HCT116 (cell line): Measurements from ENCODE around the gene ZNF628. TPM values are rescaled to one million over a fixed set of nuclear protein-coding genes. Genes with fewer than 3 reads are reported as not detected.
A peak's percentile ranks its signal among the peaks of the same experiment; 100 is the strongest.

Experiments
- ATAC-seq: fragments of 200-7000 bp; cut with Tn5 transposase; 2 replicates; pipeline ENCODE4 v1.9.1; 2020; ENCODE audit warnings: mild to moderate bottlenecking, moderate library complexity
- BruUV-seq: library from RNA; stranded (reverse); fragments of 400-500 nt; replicated peaks from 2 replicates; lab custom pipeline; 2021; lab: Mats Ljungman, UMichigan
- CTCF ChIA-PET: fragments of 300-600 bp; sonication (Branson Sonifier 250); formaldehyde crosslinking; loops from one replicate; lab custom pipeline; 2021; ENCODE audit warnings: antibody characterized with exemption; lab: Charles Lee
- POLR2A ChIA-PET: fragments of 300-600, 350-600 bp; sonication (Branson Sonifier 250); formaldehyde crosslinking; loops from one replicate; lab custom pipeline; 2021; ENCODE audit warnings: antibody characterized with exemption; lab: Charles Lee
- RAD21 ChIA-PET, 2 experiments: fragments of 300-600 bp; sonication (Branson Sonifier 250); formaldehyde crosslinking; loops; one replicate each; lab custom pipeline; 2023; ENCODE audit warnings: low total read pairs in 2 of 2; ENCODE audit not compliant: uncharacterized antibody in 2 of 2, unreplicated experiment in 2 of 2, low non-redundant PET in 1 of 2; lab: Charles Lee
- DNase-seq: peaks from one replicate; pipeline ENCODE4 v3.0.0-alpha.2; 2010; ENCODE audit warnings: low read depth, low spot score
- H2AFZ ChIP-seq: fragments of 200-600 bp; shearing (Covaris generic), sonication (generic); 2 replicates; pipeline ENCODE4 v1.6.1; 2017; ENCODE audit warnings: low read depth, mixed run types, mixed read lengths, antibody characterized with exemption, low read length; ENCODE audit not compliant: poor library complexity, severe bottlenecking
- H3K27ac ChIP-seq: 2 replicates; pipeline ENCODE4 v1.5.1; 2012; ENCODE audit warnings: low read depth, low read length
- H3K27me3 ChIP-seq: fragments of 200-600 bp; sonication (generic); 2 replicates; pipeline ENCODE4 v1.6.1; 2016; ENCODE audit warnings: mixed run types, low read length, mixed read lengths; ENCODE audit not compliant: insufficient read depth
- H3K36me3 ChIP-seq, 2 experiments: fragments of 200-500 bp in 1 of 2; fragments of 200-600 bp in 1 of 2; sonication (Bioruptor generic) in 1 of 2; sonication (generic) in 1 of 2; 2 replicates each; pipeline versions ENCODE4 v1.5.1 to v1.6.1; 2014 to 2016; ENCODE audit warnings: low read length in 2 of 2, inconsistent platforms in 1 of 2, mixed read lengths in 1 of 2, mixed run types in 1 of 2; ENCODE audit not compliant: insufficient read depth in 2 of 2, control insufficient read depth in 1 of 2
- H3K4me1 ChIP-seq, 2 experiments: fragments of 200-600 bp in 1 of 2; sonication (generic) in 1 of 2; 2 replicates each; pipeline versions ENCODE4 v1.5.1 to v1.6.1; 2012 to 2017; ENCODE audit warnings: low read length in 2 of 2, inconsistent platforms in 1 of 2, mild to moderate bottlenecking in 1 of 2, mixed read lengths in 1 of 2, mixed run types in 1 of 2, moderate library complexity in 1 of 2; ENCODE audit not compliant: insufficient read depth in 2 of 2, control insufficient read depth in 1 of 2
- H3K4me2 ChIP-seq: fragments of 200-600 bp; sonication (generic); 2 replicates; pipeline ENCODE4 v1.6.1; 2017; ENCODE audit warnings: mixed run types, low read length, mixed read lengths
- H3K4me3 ChIP-seq, 2 experiments: fragments of 200-600 bp in 1 of 2; sonication (generic) in 1 of 2; replicated peaks in 1 of 2; 2 replicates each; pipeline ENCODE4 v1.5.1; 2011 to 2016; ENCODE audit warnings: low read length in 2 of 2, control low read depth in 1 of 2, low read depth in 1 of 2, mild to moderate bottlenecking in 1 of 2, mixed read lengths in 1 of 2, mixed run types in 1 of 2
- H3K79me2 ChIP-seq: fragments of 200-600 bp; sonication (generic); 2 replicates; pipeline ENCODE4 v1.6.1; 2017; ENCODE audit warnings: mild to moderate bottlenecking, mixed run types, low read length, moderate library complexity, mixed read lengths; ENCODE audit not compliant: insufficient read depth
- H3K9ac ChIP-seq: fragments of 200-600 bp; sonication (generic); 2 replicates; pipeline ENCODE4 v1.6.1; 2016; ENCODE audit warnings: low read length, mixed read lengths
- H3K9me2 ChIP-seq: fragments of 200-600 bp; sonication (generic), shearing (Covaris generic); 2 replicates; pipeline ENCODE4 v1.6.1; 2017; ENCODE audit warnings: mixed run types, mild to moderate bottlenecking, moderate library complexity; ENCODE audit not compliant: insufficient read depth
- H3K9me3 ChIP-seq, 2 experiments: fragments of 200-500 bp in 1 of 2; fragments of 200-600 bp in 1 of 2; sonication (Bioruptor generic) in 1 of 2; sonication (generic) in 1 of 2; 2 replicates each; pipeline ENCODE4 v1.6.1; 2014 to 2017; ENCODE audit warnings: low read length in 2 of 2, mixed read lengths in 2 of 2, inconsistent platforms in 1 of 2, low read depth in 1 of 2, mild to moderate bottlenecking in 1 of 2, mixed run types in 1 of 2, moderate library complexity in 1 of 2; ENCODE audit not compliant: control insufficient read depth in 1 of 2, insufficient read depth in 1 of 2
- H4K20me1 ChIP-seq: fragments of 200-600 bp; sonication (generic), shearing (Covaris generic); 2 replicates; pipeline ENCODE4 v1.6.1; 2017; ENCODE audit warnings: mixed run types, mild to moderate bottlenecking, moderate library complexity; ENCODE audit not compliant: insufficient read depth
- EGR1 ChIP-seq: IDR thresholded peaks from 2 replicates; pipeline ENCODE4 v1.6.1; 2012; ENCODE audit warnings: low read depth
- POLR2AphosphoS5 ChIP-seq: IDR thresholded peaks from 2 replicates; pipeline ENCODE4 v1.6.1; 2011; ENCODE audit warnings: mild to moderate bottlenecking, low read depth, low read length, moderate library complexity
- YY1 ChIP-seq: IDR thresholded peaks from 2 replicates; pipeline ENCODE4 v1.6.1; 2011; ENCODE audit warnings: low read length, low read depth, moderate library complexity, mild to moderate bottlenecking; ENCODE audit not compliant: insufficient replicate concordance; ENCODE audit errors: extremely low read depth
- intact Hi-C: fragments of 100-400 bp; cut with micrococcal nuclease; formaldehyde crosslinking; loops from 2 replicates; pipeline ENCODE4 v1.10.0; 2022
- total RNA-seq: library from RNA; stranded (reverse); gene quantifications from one replicate; pipeline ENCODE4 v1.2.1, GENCODE V29; 2021; ENCODE audit not compliant: unreplicated experiment
- TF ChIP-seq, protein P1 (sequence below): IDR thresholded peaks from 2 replicates; pipeline ENCODE4 v1.6.1; 2011; ENCODE audit warnings: mild to moderate bottlenecking, low read length, moderate library complexity; ENCODE audit not compliant: insufficient replicate concordance; ENCODE audit errors: extremely low read depth
- TF ChIP-seq, protein P2 (sequence below): IDR thresholded peaks from 2 replicates; pipeline ENCODE4 v1.6.1; 2012

The ZNF628 gene
- total RNA-seq, 1 experiment from 2014 or later = 14.9 TPM

DNA sequence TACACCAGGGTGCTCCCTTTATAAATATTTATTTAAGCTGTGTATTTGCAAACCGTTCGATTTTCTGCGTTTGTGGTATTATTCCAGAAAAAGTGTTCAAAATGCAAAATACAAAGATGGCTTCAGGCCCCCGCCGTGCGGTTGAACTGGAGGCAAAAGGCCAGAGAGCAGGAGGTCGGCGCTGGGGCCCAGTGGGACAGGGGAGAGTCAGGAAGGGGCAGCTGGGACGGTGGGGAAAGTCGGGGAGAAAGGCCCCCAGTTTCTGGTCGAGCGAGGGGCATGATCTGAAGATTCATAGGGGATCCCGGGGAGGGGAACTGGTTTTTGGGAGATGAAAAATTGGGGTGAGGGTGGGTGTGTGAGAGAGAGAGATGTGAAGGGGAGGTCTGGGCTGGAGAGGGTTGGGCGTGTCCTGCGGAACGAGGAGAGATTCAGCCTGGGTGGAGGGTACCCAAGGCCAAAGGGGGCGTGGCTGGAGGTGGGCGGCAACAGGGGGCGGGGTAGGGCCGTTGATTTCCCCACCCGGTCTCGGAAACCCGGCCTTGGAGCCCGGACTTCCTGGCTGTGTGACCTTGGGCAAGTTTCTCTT is 15.7 kb upstream of the ZNF628 start:
- BruUV-seq = no TSS peak
- intact Hi-C loops = no loop called here

More for the DNA sequence above, 15.7 kb upstream of the ZNF628 start:
- POLR2A ChIA-PET = no interaction called here
- peak; percentile 38 for ATAC-seq
- DNase-seq = no peak
- TF ChIP-seq, protein P1, sequence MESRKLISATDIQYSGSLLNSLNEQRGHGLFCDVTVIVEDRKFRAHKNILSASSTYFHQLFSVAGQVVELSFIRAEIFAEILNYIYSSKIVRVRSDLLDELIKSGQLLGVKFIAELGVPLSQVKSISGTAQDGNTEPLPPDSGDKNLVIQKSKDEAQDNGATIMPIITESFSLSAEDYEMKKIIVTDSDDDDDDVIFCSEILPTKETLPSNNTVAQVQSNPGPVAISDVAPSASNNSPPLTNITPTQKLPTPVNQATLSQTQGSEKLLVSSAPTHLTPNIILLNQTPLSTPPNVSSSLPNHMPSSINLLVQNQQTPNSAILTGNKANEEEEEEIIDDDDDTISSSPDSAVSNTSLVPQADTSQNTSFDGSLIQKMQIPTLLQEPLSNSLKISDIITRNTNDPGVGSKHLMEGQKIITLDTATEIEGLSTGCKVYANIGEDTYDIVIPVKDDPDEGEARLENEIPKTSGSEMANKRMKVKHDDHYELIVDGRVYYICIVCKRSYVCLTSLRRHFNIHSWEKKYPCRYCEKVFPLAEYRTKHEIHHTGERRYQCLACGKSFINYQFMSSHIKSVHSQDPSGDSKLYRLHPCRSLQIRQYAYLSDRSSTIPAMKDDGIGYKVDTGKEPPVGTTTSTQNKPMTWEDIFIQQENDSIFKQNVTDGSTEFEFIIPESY = no peak
- TF ChIP-seq YY1 = no peak
- TF ChIP-seq, protein P2, sequence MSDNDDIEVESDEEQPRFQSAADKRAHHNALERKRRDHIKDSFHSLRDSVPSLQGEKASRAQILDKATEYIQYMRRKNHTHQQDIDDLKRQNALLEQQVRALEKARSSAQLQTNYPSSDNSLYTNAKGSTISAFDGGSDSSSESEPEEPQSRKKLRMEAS = no peak
- TF ChIP-seq POLR2AphosphoS5 = 0 out of 2 replicates have a peak, but pooled peaks have one; percentile 14
- TF ChIP-seq EGR1 = no peak
- H3K4me3 ChIP-seq = peak overlapping the region; percentile 98 to 99
- RAD21 ChIA-PET = no interaction called here
- peaks cover 9 to 23% of the 10 kb centered on the region in 2 experiments for H3K4me1 ChIP-seq
- H3K27ac ChIP-seq = peak overlapping the region; percentile 87
- H3K36me3 ChIP-seq = no peaks in the 10 kb centered on the region
- H3K9me3 ChIP-seq = no peaks in the 10 kb centered on the region
- no peak overlapping the region for H2AFZ ChIP-seq
- no peaks in the 10 kb centered on the region for H3K9me2 ChIP-seq
- no peaks in the 10 kb centered on the region for H3K27me3 ChIP-seq
- peaks cover 12% of the 10 kb centered on the region; the same call in 1 of the 2 replicates for H3K79me2 ChIP-seq
- no peaks in the 10 kb centered on the region for H4K20me1 ChIP-seq
- CTCF ChIA-PET = no interaction called here
- peak overlapping the region; percentile 96 for H3K9ac ChIP-seq
- peak overlapping the region; percentile 98 for H3K4me2 ChIP-seq
